ENCODE measurements around the gene ZNF497.

Gene ZNF497

GRCh38 chr19:58335630-58336029, 26.9 kb downstream of the ZNF497 start:
- H3K79me2 ChIP-seq (ENCODE audit: insufficient read depth, low read depth): no peaks in the 10 kb centered on the region
- H3K4me2 ChIP-seq: no peak overlapping the region
- H3K4me1 ChIP-seq (ENCODE audit: low read depth, poor library complexity, severe bottlenecking): no peaks in the 10 kb centered on the region
- no peaks in the 10 kb centered on the region for H3K36me3 ChIP-seq (ENCODE audit: insufficient read depth)
- no peak overlapping the region for H3K9ac ChIP-seq
- H4K20me1 ChIP-seq (ENCODE audit: insufficient read depth): no peaks in the 10 kb centered on the region
- H3K27ac ChIP-seq: no peak overlapping the region
- no peak overlapping the region for H2AFZ ChIP-seq (ENCODE audit: low read depth)
- no peak overlapping the region for H3K4me3 ChIP-seq (IDR thresholded peaks at IDR 0.05; ENCODE audit: insufficient read depth, low read depth, low read length)
- no peaks in the 10 kb centered on the region for H3K27me3 ChIP-seq (ENCODE audit: insufficient read depth, low read depth)
- no peak for TF ChIP-seq CTCF (conservative IDR thresholded peaks at IDR 0.05; ENCODE audit: low read depth, low read length)

GRCh38 chr19:58334691-58335249, 27.8 kb downstream of the ZNF497 start:
- Histone ChIP-seq H3K4me2 (no peak overlapping the region), H4K20me1 (ENCODE audit: insufficient read depth) (no peaks in the 10 kb centered on the region), H2AFZ (ENCODE audit: low read depth) (no peak overlapping the region), H3K27me3 (ENCODE audit: insufficient read depth, low read depth) (no peaks in the 10 kb centered on the region), H3K4me1 (ENCODE audit: low read depth, poor library complexity, severe bottlenecking) (no peaks in the 10 kb centered on the region), H3K9ac (no peak overlapping the region), H3K79me2 (ENCODE audit: insufficient read depth, low read depth) (no peaks in the 10 kb centered on the region), H3K27ac (no peak overlapping the region), H3K4me3 (IDR thresholded peaks at IDR 0.05; ENCODE audit: insufficient read depth, low read depth, low read length) (no peak overlapping the region), H3K36me3 (ENCODE audit: insufficient read depth) (no peaks in the 10 kb centered on the region)
- no peak for TF ChIP-seq CTCF (conservative IDR thresholded peaks at IDR 0.05; ENCODE audit: low read depth, low read length)

- no peak overlapping the region for H3K9ac ChIP-seq
- H3K27ac ChIP-seq: no peak overlapping the region
- H3K79me2 ChIP-seq (ENCODE audit: insufficient read depth, low read depth): peaks cover 13% of the 10 kb centered on the region
- TF ChIP-seq CTCF (conservative IDR thresholded peaks at IDR 0.05; ENCODE audit: low read depth, low read length): no peak
- H3K4me1 ChIP-seq (ENCODE audit: low read depth, poor library complexity, severe bottlenecking): peaks cover 7% of the 10 kb centered on the region
- no peaks in the 10 kb centered on the region for H4K20me1 ChIP-seq (ENCODE audit: insufficient read depth)
- H2AFZ ChIP-seq (ENCODE audit: low read depth): no peak overlapping the region
- H3K36me3 ChIP-seq (ENCODE audit: insufficient read depth): no peaks in the 10 kb centered on the region
- no peak overlapping the region for H3K4me2 ChIP-seq
- H3K27me3 ChIP-seq (ENCODE audit: insufficient read depth, low read depth): no peaks in the 10 kb centered on the region
- no peak overlapping the region for H3K4me3 ChIP-seq (IDR thresholded peaks at IDR 0.05; ENCODE audit: insufficient read depth, low read depth, low read length)
These were observed 29.9 kb downstream of the ZNF497 start for GRCh38 chr19:58332697-58333096.

- Histone ChIP-seq H3K9ac (no peak overlapping the region), H3K4me3 (IDR thresholded peaks at IDR 0.05; ENCODE audit: insufficient read depth, low read depth, low read length) (no peak overlapping the region), H3K79me2 (ENCODE audit: insufficient read depth, low read depth) (peaks cover 21% of the 10 kb centered on the region), H3K27me3 (ENCODE audit: insufficient read depth, low read depth) (no peaks in the 10 kb centered on the region), H2AFZ (ENCODE audit: low read depth) (no peak overlapping the region), H3K27ac (no peak overlapping the region), H4K20me1 (ENCODE audit: insufficient read depth) (no peaks in the 10 kb centered on the region), H3K4me1 (ENCODE audit: low read depth, poor library complexity, severe bottlenecking) (peaks cover 13% of the 10 kb centered on the region), H3K36me3 (ENCODE audit: insufficient read depth) (no peaks in the 10 kb centered on the region), H3K4me2 (no peak overlapping the region)
- no peak for TF ChIP-seq CTCF (conservative IDR thresholded peaks at IDR 0.05; ENCODE audit: low read depth, low read length)
These were observed 32.1 kb downstream of the ZNF497 start for GRCh38 chr19:58330458-58330857.
